ENCODE results near the gene ERMAP.
"Not testable (repeated sequence)": the region's sequence is repeated elsewhere in the genome, so short reads cannot be mapped to it uniquely, and the experiment has no call there.

Gene ERMAP

DNA sequence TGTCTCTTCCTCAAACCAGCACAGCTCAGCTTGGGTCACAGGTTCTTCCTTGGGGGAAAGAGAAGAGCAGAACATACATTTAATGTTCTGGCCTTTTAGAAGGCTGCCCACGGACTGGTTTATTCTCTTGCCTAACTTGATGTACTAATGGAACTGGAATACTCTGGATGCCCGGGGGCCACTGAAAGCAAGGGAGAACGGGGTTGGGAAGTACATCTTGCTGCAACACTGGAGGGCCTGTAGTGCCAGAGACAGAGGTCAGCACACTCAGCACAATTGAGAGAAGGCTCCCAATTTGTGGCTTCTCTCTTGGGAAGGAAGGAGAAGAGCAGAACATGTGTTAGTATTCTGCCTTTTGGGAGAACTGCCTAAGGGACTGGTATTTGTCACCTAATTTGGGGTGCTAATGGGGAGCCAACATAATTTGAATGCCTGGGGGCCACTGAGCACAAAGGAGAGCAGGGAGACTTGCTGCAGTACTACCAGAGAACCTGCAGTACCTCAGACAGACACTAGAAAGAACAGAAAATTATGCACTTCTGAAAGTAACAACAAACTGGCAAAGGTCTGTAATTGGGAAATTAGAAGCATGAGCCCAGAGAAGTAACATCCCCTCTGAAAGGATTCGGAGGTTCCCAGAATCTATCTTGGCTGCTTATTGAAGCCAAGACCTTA lies 43.6 kb downstream of the ERMAP start:
- TF ChIP-seq ZNF274 (IDR thresholded peaks at IDR 0.05; ENCODE audit: low read depth, low read length) (no peak), YY1 (IDR thresholded peaks at IDR 0.05; ENCODE audit: insufficient read depth, insufficient read length) (no peak), SUZ12 (IDR thresholded peaks at IDR 0.05; ENCODE audit: extremely low read depth, insufficient read depth, insufficient read length) (no peak)
- Histone ChIP-seq H3K27me3 (ENCODE audit: insufficient read depth, insufficient read length) (no peaks in the 10 kb centered on the region), H3K36me3 (ENCODE audit: insufficient read depth, insufficient read length, low read length) (no peaks in the 10 kb centered on the region), H3K4me1 (ENCODE audit: insufficient read depth, insufficient read length) (no peaks in the 10 kb centered on the region), H3K9me3 (ENCODE audit: insufficient read depth, low read length) (peaks cover 30% of the 10 kb centered on the region), H3K9ac (ENCODE audit: insufficient read length, low read depth) (no peak overlapping the region), H3K4me3 (ENCODE audit: insufficient read length, low read depth) (no peak overlapping the region)
- DNase-seq (ENCODE audit: low read depth, low spot score), result no peak

- H3K9me3 ChIP-seq (ENCODE audit: insufficient read depth, low read length), result peaks cover 30% of the 10 kb centered on the region
- no peaks in the 10 kb centered on the region for H3K27me3 ChIP-seq (ENCODE audit: insufficient read depth, insufficient read length)
- no peak overlapping the region for H3K9ac ChIP-seq (ENCODE audit: insufficient read length, low read depth)
- DNase-seq (ENCODE audit: low read depth, low spot score), result no peak
- no peaks in the 10 kb centered on the region for H3K36me3 ChIP-seq (ENCODE audit: insufficient read depth, insufficient read length, low read length)
- TF ChIP-seq YY1 (IDR thresholded peaks at IDR 0.05; ENCODE audit: insufficient read depth, insufficient read length), result no peak
- no peak for TF ChIP-seq ZNF274 (IDR thresholded peaks at IDR 0.05; ENCODE audit: low read depth, low read length)
- no peak for TF ChIP-seq SUZ12 (IDR thresholded peaks at IDR 0.05; ENCODE audit: extremely low read depth, insufficient read depth, insufficient read length)
- H3K4me1 ChIP-seq (ENCODE audit: insufficient read depth, insufficient read length), result no peaks in the 10 kb centered on the region
- no peak overlapping the region for H3K4me3 ChIP-seq (ENCODE audit: insufficient read length, low read depth)
Observed at GRCh38 chr1:42861014-42861399, 44.1 kb downstream of the ERMAP start.

DNA sequence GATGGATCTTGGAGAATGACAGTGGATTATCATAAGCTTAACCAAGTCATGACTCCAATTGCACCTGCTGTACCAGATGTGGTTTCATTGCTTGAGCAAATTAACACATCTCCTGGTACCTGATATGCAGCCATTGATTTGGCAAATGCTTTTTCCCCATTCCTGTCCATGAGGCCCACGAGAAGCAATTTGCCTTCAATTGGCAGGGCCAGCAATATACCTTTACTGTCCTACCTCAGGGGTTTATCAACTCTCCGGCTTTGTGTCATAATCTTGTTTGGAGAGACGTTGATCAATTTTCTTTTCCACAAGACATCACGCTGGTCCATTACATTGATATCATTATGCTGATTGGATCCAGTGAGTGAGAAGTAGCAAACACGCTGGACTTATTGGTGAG lies 49.6 kb downstream of the ERMAP start:
- DNase-seq (ENCODE audit: low read depth, low spot score), result no peak
- TF ChIP-seq SUZ12 (IDR thresholded peaks at IDR 0.05; ENCODE audit: extremely low read depth, insufficient read depth, insufficient read length) (no peak), ZNF274 (IDR thresholded peaks at IDR 0.05; ENCODE audit: low read depth, low read length) (no peak), YY1 (IDR thresholded peaks at IDR 0.05; ENCODE audit: insufficient read depth, insufficient read length) (no peak)
- H3K4me3 ChIP-seq (ENCODE audit: insufficient read length, low read depth), result no peak overlapping the region
- H3K4me1 ChIP-seq (ENCODE audit: insufficient read depth, insufficient read length), result no peaks in the 10 kb centered on the region
- no peaks in the 10 kb centered on the region for H3K36me3 ChIP-seq (ENCODE audit: insufficient read depth, insufficient read length, low read length)
- no peak overlapping the region for H3K9ac ChIP-seq (ENCODE audit: insufficient read length, low read depth)
- no peaks in the 10 kb centered on the region; the same call in 1 of the 2 replicates for H3K9me3 ChIP-seq (ENCODE audit: insufficient read depth, low read length)
- no peaks in the 10 kb centered on the region for H3K27me3 ChIP-seq (ENCODE audit: insufficient read depth, insufficient read length)

GRCh38 chr1:42868466-42868865 lies 51.5 kb downstream of the ERMAP start:
- not testable (repeated sequence) for DNase-seq (ENCODE audit: low read depth, low spot score); H3K4me3 ChIP-seq (ENCODE audit: insufficient read length, low read depth); H3K36me3 ChIP-seq (ENCODE audit: insufficient read depth, insufficient read length, low read length); H3K27me3 ChIP-seq (ENCODE audit: insufficient read depth, insufficient read length); H3K9ac ChIP-seq (ENCODE audit: insufficient read length, low read depth); H3K9me3 ChIP-seq (ENCODE audit: insufficient read depth, low read length); H3K4me1 ChIP-seq (ENCODE audit: insufficient read depth, insufficient read length)

DNA sequence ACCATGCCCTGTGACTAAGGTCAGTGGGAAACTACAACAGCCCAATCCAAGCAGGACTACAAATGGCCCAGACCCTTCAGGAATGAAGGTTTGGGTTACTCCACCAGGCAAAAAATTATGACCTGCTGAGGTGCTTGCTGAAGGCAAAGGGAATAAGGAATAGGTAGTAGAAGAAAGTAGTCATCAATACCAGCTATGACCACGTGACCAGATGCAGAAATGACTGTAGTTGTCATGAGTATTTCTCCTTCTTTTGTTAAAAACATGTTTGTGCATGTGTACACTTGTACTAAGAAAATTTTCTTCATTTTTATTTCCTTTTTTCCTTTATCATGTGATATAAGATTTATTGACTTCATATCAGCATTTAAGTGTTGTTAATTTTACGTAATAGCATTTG lies 52.3 kb downstream of the ERMAP start:
- not testable (repeated sequence) for H3K4me3 ChIP-seq (ENCODE audit: insufficient read length, low read depth); H3K36me3 ChIP-seq (ENCODE audit: insufficient read depth, insufficient read length, low read length); H3K27me3 ChIP-seq (ENCODE audit: insufficient read depth, insufficient read length)

GRCh38 chr1:42869751-42870150 lies 52.8 kb downstream of the ERMAP start:
- not testable (repeated sequence) for H3K4me1 ChIP-seq (ENCODE audit: insufficient read depth, insufficient read length); H3K36me3 ChIP-seq (ENCODE audit: insufficient read depth, insufficient read length, low read length); H3K9ac ChIP-seq (ENCODE audit: insufficient read length, low read depth); H3K27me3 ChIP-seq (ENCODE audit: insufficient read depth, insufficient read length); DNase-seq (ENCODE audit: low read depth, low spot score); H3K9me3 ChIP-seq (ENCODE audit: insufficient read depth, low read length); H3K4me3 ChIP-seq (ENCODE audit: insufficient read length, low read depth)

More for the DNA sequence above, 52.3 kb downstream of the ERMAP start:
- H3K9me3 ChIP-seq (ENCODE audit: insufficient read depth, low read length); H3K4me1 ChIP-seq (ENCODE audit: insufficient read depth, insufficient read length); H3K9ac ChIP-seq (ENCODE audit: insufficient read length, low read depth); DNase-seq (ENCODE audit: low read depth, low spot score): not testable (repeated sequence)

GRCh38 chr1:42873108-42873507 lies 56.2 kb downstream of the ERMAP start:
- H3K36me3 ChIP-seq (ENCODE audit: insufficient read depth, insufficient read length, low read length); H3K9me3 ChIP-seq (ENCODE audit: insufficient read depth, low read length); H3K4me3 ChIP-seq (ENCODE audit: insufficient read length, low read depth); H3K27me3 ChIP-seq (ENCODE audit: insufficient read depth, insufficient read length); DNase-seq (ENCODE audit: low read depth, low spot score); H3K9ac ChIP-seq (ENCODE audit: insufficient read length, low read depth); H3K4me1 ChIP-seq (ENCODE audit: insufficient read depth, insufficient read length): not testable (repeated sequence)

DNA sequence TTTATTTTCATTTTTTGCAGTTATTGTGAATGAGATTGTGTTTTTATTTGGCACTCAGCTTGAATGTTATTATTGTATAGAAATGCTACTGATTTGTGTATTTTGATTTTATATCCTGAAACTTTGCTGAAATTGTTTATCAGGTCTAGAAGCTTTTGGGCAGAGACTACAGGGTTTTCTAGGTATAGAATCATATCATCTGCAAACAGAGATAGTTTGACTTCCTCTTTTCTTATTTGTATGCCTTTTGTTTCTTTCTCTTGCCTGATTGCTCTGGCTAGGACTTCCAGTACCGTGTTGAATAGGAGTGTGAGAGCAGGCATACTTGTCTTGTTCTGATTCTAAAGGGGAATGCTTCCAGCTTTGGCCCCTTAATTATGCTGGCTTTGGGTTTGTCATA lies 56.7 kb downstream of the ERMAP start:
- DNase-seq (ENCODE audit: low read depth, low spot score), result no peak
- Histone ChIP-seq H3K4me1 (ENCODE audit: insufficient read depth, insufficient read length) (no peaks in the 10 kb centered on the region), H3K9me3 (ENCODE audit: insufficient read depth, low read length) (no peaks in the 10 kb centered on the region), H3K9ac (ENCODE audit: insufficient read length, low read depth) (no peak overlapping the region), H3K36me3 (ENCODE audit: insufficient read depth, insufficient read length, low read length) (no peaks in the 10 kb centered on the region), H3K4me3 (ENCODE audit: insufficient read length, low read depth) (no peak overlapping the region), H3K27me3 (ENCODE audit: insufficient read depth, insufficient read length) (no peaks in the 10 kb centered on the region)
- TF ChIP-seq SUZ12 (IDR thresholded peaks at IDR 0.05; ENCODE audit: extremely low read depth, insufficient read depth, insufficient read length), result no peak
- no peak for TF ChIP-seq ZNF274 (IDR thresholded peaks at IDR 0.05; ENCODE audit: low read depth, low read length)
- no peak for TF ChIP-seq YY1 (IDR thresholded peaks at IDR 0.05; ENCODE audit: insufficient read depth, insufficient read length)

Data from NT2/D1 (cell line).